Astrocyte of the hippocampus (primary cell): Measurements from ENCODE around the gene PACRG.
"Not testable (repeated sequence)": the region's sequence is repeated elsewhere in the genome, so short reads cannot be mapped to it uniquely, and the experiment has no call there.

Experiments used
- DNase-seq: peaks from one replicate; pipeline ENCODE4 v3.0.0; 2011; ENCODE audit warnings: low read depth, low spot score

PACRG gene

GRCh38 chr6:162727322-162728182 lies at the start of gene PACRG, which contains the start of gene PRKN:
Gene PACRG, plus strand, starts transcription at chr6:162727974.
Gene PRKN, minus strand, starts transcription at chr6:162727766.
- peak; percentile 100 for DNase-seq

- not testable (repeated sequence) for DNase-seq
Observed at GRCh38 chr6:162678896-162679295, 48.9 kb upstream of the PACRG start.

DNA sequence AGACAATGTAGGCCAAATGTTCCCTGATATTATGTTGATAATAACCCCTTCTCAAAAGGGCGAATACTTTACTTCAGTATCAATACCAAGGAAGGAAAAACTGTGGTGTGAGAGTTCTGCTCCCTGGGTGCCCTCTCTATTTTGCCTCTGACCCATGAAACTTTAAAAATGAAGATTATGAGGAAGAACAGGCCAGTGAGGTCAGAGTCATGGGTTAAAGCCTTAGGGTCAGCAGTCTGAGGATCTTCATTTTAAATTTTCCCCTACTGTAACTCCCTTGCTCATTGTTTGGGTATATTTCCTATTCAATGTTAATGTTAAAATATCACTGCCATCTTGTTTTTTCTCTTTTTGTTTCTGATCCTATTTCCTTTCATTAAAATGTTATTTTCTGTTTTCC lies 48.1 kb upstream of the PACRG start:
- DNase-seq: no peak

DNA sequence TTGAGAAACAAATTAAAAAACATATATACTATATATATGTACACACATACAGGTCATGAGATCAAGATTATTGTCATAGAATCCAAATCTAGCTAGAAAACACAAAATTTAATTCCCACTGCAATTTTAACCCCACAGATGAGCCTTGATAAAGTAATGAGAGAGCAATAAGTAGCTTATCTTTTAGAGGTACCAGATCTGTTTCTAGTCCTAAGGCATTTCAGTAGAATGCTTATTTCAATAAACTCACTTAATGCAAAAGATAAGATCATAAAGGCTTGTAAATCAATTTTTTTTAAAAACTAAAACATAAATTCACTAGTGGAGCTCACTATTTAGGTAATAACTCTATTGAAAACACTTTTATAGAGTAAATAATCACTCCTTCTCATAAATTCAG lies 47.4 kb upstream of the PACRG start:
- DNase-seq: no peak

- DNase-seq: no peak
Observed at GRCh38 chr6:162680871-162681270, 46.9 kb upstream of the PACRG start.

DNA sequence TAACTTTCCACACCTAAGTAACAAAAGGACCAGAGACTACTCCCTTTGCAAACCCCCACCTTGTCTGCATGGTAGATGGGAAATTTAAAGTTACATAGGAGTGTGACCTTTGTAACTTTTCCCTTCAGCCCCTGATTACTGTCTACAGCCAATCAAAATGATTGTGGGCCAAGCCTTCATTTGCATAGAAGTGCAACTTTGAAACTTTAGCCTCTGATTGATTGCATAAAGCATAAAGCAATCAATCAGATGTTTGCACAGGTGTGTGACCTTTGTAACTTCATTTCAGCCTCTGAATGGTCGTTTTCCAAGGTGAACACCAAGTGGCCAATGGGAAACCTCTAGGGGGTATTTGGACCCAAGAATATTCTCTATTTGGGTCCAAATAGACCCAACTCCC lies 46.3 kb upstream of the PACRG start:
- no peak for DNase-seq

DNA sequence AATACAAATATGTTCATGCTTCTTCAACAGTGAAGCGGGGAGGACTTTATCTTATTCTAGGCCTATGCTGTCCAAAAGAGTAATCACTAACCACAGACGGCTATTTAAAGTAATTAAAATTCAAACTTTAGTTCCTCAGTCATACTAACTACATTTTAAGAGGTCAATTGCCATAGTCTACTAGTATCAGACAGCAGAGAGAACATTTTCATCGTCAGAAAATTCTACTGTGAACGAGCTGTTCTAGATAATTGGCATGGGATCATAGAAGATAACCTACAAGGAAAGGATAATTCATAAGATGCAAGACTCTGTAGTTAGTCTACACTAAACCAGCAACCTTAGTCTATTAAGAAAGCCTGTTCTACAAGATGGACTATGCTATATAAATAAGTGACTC lies 44.6 kb upstream of the PACRG start:
- no peak for DNase-seq

DNA sequence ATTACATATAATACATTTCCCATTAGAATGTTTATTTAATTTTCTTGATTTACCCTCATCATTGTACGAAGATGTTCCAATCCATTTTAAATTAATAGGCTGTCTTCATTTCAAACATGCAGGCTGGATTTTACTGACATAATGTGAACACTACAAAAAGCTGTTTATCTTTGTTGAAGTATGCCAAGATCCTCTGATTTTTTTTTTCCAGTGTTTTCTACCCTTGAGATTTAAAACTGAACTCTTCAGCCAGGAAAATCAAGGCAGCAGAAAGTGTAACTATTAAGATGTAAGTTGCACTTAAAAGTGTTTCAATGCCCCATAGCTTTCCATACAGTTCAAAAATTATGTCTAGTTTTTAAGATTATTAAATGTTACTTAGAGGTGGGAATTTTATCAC lies 43.7 kb upstream of the PACRG start:
- no peak for DNase-seq

DNA sequence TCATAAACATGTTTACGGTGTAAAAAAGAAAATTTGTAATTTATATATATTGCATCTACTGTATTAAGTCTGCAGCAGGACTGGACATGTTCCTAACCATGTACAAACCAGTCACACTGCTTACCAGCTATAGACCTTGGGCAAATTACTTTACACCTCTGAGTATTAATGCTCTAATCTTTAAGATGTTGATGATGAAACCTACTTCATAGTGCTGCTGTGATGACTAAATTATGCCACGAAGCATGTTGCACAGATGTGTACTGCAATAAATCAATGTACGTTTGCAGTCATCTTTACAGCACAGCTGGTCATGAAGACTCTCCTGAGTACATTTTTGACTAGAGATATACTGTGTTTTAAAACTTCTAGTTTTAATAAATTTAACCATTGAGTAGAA lies 42.8 kb upstream of the PACRG start:
- no peak for DNase-seq

DNA sequence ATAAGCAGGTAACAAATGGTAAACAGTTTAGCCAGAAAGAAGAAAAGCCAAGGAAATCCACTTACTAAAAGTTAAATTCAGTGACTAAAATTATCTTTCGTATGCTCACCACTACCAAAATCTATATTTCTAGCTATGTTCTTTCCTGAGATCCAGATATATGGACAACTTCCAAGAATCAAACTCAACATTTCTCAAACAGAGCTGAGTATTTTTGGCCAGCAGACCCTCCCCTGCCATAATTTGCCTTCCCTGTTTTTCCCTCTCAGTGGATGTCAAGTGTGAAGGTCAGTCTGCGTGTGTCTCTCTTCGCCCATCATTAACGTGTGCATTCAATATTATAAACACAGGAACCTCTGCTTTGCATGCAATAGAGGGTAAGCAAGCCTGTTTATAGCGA lies 42.2 kb upstream of the PACRG start:
- no peak for DNase-seq

DNA sequence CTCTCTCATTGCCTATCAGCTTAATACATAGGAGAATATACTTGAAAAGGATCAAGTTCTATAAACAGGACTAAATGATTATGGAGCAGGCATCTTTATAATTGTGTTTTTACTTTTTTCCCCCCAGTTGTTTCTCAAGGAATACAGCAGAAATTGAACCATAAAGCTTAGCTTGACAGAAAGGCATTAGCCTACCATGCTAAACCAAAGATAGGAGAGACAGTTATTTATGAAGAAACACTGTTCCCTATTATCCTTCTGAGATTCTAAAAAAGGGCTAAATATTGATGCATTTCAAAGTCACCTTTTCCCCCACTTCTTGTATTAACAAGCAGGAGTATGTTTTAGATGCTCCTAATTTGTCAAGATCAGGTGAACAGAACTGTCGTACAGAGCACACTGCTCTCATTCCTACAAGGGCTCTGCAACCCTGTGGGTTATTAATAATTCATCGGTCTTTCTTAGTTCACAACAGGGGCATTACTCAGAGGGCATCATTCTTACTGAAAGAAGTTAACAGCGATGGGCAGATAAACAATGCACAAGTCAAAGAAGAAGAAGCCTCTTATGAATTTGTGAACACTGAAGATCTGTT lies 38.9 kb upstream of the PACRG start:
- no peak for DNase-seq

DNA sequence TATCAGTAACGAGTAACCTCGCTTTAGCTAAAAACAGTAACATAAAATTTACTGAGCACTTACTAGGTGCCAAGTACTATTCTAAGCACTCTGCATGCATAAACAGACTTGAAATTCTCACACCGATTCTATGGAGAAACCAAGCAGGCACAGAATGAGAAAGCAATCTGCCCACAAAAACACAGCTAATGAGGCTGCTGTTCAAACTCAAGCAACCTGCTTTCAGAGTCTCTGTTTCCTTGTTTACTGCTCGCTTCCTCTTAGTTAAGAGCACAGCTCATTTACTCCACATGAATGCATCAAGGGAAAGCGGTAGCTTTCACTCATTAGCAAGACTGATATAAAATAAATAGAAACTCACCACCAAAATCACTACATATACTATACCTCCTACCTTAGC lies 37.6 kb upstream of the PACRG start:
- no peak for DNase-seq

DNA sequence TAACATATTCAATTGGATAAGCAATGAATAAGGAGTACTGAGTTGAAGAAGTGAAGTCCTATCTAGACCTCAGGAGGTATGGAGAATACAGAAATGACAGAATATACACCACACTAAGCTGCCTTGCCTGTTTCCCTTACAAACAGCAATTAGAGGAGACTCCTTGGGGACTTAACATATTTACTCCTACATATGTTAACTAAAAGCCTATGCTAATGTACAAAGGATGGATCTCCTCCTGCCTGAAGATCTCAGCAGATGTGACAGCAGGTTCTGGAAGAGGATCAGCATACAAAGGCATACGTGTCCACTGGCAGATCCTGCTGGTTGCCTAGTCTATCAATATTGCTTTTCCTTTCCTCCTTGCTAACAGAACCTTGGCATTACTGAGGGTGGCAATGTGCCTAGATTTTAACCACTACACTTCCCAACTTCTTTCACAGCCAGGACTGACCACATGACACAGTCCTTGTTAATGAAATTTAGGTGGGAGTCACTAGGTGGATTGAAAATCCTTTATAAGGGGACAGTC lies 29.8 kb upstream of the PACRG start:
- DNase-seq: no peak

GRCh38 chr6:162698440-162698839 lies 29.3 kb upstream of the PACRG start:
- DNase-seq: no peak

DNA sequence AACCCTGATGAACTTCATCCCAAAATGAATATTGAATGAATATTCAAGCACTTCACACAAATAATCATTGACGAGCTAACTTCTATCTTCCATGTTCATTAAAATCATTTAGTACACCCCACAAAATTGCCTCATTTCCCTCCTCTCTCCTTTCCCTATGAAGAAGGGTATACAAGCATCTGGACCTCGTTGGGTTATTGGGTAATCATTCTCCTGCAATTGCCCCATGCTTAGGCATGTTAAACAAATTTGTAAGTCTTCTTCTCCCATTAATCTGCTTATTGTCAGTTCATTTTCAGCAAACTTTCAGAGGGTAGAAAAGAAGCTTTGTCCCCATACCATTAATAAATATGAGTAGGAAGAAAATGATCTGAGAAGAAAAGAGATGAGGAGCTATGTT lies 27.8 kb upstream of the PACRG start:
- no peak for DNase-seq

GRCh38 chr6:162700966-162701365 lies 26.8 kb upstream of the PACRG start:
- no peak for DNase-seq

DNA sequence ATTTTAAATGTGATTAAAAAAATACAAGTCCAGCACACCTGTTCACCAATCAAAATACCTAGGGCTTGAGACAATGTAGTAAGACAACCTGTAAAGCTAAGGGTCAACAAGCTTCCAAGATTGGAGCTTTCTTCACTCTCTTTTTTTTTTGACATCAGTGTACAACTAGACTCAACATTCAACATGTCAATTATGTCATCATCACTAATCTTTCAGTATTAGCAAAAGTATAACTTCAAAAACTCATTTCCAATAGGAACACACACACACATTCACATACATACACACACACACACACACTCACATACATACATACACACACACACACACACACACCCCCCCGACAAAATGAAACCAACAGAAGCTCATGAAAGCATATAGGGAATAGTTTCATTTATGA lies 26.2 kb upstream of the PACRG start:
- DNase-seq: no peak

DNA sequence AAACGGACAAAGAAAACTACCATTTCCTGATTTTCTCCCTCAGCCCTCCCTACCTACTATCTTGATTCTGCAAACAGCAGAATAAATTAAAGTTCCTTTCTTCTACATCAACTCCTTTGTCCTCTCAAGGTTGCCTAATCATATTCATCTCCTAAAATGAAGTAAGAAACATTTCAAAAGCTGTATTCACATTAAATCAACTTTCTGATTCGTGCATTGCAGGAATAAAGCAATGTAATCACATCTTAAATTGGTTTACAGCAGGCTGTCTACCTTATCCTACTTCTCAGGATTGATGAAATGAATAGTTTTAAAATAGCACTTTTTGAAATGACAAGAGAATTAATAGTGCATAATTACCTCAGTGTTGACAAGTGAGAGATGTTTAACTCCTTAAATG lies 25.3 kb upstream of the PACRG start:
- DNase-seq: no peak

DNA sequence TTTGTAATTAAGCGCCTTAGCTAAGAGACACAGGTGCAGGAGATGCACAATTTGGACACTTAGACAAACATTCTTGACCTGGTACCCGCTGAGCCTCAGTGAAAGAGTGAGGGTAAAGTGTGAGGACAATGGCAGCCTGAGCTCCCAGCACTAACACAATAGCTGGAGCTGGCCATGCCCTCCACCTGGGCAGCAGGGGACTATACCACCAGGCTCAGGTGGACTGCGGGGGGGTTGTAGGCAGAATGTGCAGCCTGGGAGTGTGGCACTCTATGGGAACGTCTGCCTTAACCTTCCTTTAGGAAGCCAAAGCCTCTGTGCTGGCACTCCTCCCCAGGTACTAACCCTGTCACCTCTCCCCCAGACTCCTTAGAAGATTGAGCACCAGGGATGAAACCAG lies 23.8 kb upstream of the PACRG start:
- no peak for DNase-seq

- no peak for DNase-seq
Observed at GRCh38 chr6:162705736-162706135, 22.0 kb upstream of the PACRG start.

DNA sequence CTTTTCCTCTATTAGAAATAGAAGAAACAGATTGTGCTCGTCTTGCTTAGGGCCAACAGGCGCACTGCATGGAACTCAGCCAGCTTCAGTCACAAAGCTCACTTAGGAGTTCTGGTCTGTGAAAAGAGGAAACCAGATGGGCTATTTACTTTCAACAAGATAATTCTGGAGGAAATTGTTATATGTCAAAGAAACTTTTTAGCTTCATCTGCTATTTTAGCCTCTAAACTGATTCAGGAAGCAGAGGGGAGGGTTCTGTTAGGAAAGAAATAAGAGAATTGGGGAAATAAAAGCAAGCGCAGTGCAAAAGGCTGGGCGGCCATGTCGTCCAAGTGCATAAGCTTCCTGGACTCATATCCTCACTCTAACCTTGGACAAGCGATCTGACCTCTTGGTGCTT lies 21.5 kb upstream of the PACRG start:
- DNase-seq: peak; percentile 9

DNA sequence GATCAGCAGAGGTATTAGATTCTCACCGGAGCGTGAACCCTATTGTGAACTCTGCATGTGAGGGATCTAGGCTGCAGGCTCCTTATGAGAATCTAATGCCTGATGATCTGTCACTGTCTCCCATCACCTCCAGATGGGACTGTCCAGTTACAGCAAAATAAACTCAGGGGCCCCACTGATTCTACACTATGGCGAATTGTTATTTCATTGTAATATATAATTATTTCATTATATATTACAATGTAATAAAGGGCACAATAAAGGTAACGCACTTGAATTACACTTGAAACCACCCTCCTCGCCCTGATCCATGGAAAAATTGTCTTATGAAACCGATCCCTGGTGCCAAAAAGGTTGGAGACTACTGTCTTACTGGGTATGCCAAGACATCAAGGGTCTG lies 18.8 kb upstream of the PACRG start:
- DNase-seq: no peak

- DNase-seq: no peak
Observed at GRCh38 chr6:162709431-162709830, 18.3 kb upstream of the PACRG start.
